Measurements from ENCODE around the gene PPFIBP2.

PPFIBP2 gene

DNA sequence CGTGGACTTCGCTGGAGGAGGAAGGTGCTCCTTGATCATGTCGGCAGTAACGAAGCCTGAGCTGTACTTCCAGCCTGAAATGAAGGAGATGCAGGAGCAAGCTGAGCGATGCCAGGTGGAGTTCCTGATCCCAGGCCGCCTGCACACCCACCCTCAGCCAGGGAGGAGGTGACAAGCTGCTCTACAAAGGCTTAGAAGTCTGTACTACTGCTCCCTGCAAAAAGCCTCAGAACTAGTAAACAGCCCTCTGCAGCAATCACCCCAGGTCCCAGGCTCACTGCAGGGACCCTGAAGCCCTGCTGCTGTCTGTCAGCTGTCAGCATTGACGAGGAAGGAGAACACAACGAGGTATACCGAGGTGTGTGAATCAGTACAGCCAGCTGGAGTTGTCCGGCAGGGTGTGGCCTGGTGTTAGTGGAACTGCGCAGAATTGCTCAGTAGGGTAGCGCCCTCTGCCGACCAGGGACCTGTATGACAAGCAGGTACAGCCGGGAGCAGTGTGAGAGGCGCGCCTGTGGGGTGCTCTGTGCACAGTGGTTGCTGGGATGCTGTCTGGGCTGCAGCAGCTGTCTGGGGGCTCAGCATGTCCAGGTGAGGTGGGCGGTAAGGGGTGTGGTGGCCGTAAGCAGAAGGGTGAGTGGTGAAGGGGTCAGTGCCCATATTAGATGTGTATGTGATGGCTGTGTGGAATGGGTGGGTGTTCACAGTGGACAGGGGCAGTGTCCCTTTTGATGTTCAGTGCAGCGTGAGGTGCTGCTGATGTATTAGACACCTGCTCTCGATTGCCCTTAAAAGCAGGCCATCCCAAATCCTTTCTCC is 151.9 kb downstream of the PPFIBP2 start:
- no peak for DNase-seq (ENCODE audit: low read depth, low spot score)

- no peak for DNase-seq (ENCODE audit: low read depth, low spot score)
These were observed 152.6 kb downstream of the PPFIBP2 start for GRCh38 chr11:7666292-7666866.

DNA sequence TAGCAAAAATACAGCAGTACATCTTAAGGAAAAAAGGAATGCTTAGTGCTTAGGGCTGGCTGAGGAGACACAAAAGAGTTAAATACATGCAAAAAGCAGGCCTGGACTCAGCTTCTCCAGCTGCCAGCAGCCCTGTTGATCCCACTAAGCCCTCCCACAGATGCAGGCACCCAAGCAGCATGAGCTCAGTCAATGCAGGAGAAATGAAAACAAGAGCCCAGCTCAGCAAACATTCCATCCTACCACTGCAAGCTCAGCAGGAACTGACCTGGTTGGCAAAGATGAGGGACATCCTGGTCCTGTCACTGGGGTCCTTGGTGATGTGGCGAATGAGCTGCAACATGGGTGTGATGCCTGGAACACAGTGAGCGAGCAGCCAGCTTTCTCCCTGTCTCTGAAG is 153.7 kb downstream of the PPFIBP2 start:
- DNase-seq (ENCODE audit: low read depth, low spot score): no peak

DNA sequence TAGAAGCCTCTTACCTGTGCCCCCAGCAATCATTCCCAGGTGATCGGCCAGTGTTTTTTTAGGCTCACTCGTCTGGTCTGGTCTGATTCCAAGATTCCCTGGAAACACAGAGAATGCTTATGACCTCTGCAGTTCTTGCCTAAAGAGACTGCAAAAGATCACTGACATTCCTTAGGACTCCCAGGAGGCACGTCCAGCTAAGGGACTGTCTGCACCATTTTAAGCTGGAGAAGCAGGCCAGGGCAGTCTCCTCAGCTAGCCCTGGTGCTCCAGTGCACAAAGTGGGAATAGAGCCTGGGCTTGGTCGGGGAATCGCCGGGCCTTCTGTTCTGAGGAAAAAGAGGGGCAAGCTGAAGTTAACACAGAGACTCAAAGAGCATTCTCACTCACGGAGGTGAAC is 154.7 kb downstream of the PPFIBP2 start:
- no peak for DNase-seq (ENCODE audit: low read depth, low spot score)

DNA sequence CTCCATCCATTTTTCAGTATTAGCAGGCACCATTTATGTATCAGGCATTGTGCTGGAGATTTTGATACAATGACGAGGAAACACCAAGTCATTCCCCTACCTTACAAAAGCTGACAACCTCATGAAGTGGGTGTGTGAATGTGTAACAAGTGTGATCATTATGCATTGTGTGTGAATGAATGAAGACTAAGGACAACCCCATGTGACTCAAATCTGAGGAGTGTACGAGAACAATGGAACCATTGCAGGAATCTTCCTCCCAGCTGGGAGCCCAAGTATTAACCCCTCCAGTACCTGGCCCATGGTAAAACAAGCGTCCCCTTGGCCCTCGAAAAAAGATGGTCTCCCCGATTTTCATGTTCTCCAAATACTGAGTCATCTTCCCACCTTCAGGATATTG is 155.1 kb downstream of the PPFIBP2 start:
- no peak for DNase-seq (ENCODE audit: low read depth, low spot score)

DNA sequence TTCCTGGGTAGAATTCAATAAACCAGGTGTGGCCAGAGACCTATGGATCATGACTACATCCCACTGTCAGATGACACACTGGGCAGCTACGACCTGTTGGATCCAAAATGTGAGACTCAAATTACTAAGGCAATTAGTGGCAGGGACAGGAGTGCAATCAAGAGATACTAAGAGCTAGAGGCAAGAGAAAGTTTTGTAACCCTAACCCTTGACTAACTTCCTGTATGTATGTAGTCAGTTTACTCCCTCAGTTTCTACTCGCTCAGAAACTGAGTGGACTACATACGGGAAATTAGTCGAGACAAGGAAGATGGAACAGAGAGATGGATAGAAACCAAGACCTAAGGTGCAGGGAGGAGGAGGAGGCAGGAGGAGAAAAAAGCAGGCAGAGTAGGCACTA is 156.8 kb downstream of the PPFIBP2 start:
- no peak for DNase-seq (ENCODE audit: low read depth, low spot score)

GRCh38 chr11:7671347-7672215 is 157.8 kb downstream of the PPFIBP2 start:
- no peak for DNase-seq (ENCODE audit: low read depth, low spot score)

DNA sequence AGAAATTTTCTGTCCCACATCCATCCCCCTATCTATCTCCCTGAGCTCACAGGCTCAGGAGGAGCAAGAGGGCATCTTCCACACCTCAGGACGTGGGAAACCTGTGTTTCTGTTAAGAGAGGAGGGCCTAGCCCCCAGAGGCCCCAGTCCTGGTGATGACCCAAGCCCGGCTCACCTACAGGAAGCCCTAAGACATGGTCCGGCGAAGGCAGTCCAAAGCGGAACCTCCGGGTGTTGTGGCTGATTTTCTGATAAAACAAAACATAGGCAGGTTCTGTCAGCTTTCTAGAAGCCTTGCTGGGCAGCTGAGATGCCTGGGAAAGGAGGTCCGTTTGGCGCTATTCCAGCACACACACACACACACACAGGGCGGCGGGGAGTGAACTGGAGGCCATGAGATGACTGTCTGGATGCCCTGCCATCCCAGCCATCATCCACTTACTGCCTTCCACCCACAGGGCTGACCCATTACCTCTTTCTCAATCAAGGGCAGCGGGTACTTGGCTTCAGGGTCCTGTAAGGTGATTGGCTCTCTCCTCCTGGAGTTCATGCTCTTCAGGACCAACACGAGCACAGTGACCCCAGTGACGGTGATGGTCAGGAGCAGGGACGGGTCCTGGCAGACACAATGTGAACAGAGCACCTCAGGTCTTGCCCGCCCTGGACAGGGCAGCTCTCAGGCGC is 158.6 kb downstream of the PPFIBP2 start:
- DNase-seq (ENCODE audit: low read depth, low spot score): no peak

- DNase-seq (ENCODE audit: low read depth, low spot score): no peak
These were observed 159.3 kb downstream of the PPFIBP2 start, which contains the start of gene CYB5R2 for GRCh38 chr11:7672960-7673723. CYB5R2 (minus strand) TSS chr11:7673500; CDS start chr11:7672825, 675 bp downstream.

DNA sequence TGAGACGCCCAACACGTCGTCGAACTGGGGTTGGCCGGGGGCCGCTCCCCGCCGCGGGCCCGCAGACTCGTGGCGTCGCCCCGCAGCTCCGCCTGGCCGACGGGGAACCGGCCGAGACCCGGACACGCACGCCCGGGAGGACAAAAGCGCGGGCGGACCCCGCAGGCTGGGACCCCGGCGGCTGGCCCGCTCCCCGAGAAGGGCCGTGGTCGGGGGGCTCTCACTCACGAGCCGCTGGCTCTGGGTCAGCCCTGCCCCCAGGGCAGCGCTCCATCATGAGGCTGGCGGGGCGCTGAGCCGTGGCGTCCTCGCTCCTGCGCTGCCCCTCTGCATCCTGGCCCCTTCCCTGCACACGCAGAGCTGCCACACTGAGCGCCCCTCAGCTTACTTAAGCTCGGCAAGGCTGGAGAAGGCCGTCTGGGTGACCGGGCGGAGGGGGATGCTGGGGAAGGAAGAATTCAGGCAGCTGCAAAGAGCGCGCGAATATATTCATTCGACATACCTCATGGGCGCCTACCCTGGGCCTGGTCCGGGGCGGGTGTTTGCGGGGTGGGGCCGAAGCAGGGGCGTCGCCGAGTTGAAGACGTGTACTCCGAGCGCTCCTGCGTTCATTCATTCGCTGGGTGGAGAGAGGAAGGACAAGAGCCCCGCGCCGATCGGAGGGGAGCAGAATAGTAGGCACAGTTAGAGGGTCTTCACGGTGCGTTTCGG is 160.1 kb downstream of the PPFIBP2 start:
- DNase-seq (ENCODE audit: low read depth, low spot score): no peak

DNA sequence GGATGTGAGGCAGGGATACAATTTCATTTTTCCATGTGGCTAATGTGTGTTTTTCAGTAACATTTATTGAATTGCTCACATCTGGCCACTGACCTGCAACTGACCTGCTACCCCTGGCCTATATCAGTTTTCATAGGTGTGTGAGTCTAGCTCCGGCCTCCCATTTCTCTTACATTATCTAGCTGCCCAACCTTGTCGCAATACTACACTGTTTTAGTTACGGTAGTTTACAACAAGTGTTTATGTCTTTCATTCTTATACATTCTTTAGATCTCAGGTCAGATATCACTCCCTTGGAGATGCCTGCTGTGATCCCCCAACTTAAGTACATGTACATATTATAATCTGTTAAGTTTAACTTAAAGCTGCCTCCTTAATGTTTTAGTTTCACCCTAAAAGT is 161.8 kb downstream of the PPFIBP2 start:
- no peak for DNase-seq (ENCODE audit: low read depth, low spot score)

DNA sequence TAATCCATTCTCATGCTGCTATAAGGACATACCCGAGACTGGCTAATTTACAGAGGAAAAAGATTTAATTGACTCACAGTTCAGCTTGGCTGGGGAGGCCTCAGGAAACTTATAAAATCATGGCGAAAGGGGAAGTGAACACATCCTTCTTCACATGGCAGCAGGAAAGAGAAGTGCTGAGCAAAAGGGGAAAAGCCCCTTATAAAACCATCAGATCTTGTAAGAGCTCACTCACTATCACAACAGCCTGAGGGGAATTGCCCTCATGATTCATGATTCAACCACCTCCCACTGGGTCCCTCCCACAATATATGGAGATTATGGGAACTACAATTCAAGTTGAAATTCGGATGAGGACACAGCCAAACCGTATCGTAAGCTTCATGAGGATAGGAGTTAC is 163.3 kb downstream of the PPFIBP2 start:
- DNase-seq (ENCODE audit: low read depth, low spot score): no peak

- no peak for DNase-seq (ENCODE audit: low read depth, low spot score)
These were observed 164.0 kb downstream of the PPFIBP2 start for GRCh38 chr11:7677796-7678201.

DNA sequence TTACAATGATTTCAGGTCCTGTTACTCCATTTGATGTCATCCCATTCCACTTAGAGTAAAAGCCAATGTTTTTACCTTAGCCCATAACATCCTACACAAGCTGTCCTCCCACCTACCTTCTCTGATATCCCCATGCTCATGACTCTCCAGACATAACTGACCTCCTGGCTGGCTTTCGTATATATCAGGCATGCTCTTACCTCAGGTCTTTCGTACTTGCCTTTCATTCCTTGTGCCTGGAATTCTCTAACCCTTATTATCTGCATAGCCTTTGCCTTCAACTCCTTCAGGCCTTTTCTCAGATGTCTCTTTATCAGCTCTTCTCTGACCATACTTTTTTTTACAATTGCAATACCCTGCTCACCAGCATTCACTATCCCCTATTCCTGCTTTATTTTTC is 169.8 kb downstream of the PPFIBP2 start:
- DNase-seq (ENCODE audit: low read depth, low spot score): no peak

- no peak for DNase-seq (ENCODE audit: low read depth, low spot score)
These were observed 173.0 kb downstream of the PPFIBP2 start for GRCh38 chr11:7686761-7687160.

DNA sequence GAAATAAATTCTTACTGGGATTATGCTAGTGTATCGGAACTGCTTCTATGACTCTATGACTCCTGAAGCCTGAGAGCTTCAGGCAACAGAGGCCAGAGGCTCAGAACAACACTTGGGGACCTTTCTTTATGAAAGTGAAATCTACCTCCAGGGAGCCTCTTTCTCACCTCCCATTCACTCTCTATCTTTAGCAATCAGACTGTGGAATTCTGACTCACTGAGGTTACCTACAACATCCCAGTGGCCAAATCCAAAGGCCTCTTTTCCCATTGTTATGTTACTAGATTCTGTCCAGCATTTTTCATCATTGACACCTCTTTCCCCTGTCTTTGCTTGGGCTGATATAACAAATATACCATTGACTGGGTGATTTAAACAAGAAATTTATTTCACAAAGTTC is 173.6 kb downstream of the PPFIBP2 start:
- no peak for DNase-seq (ENCODE audit: low read depth, low spot score)

DNA sequence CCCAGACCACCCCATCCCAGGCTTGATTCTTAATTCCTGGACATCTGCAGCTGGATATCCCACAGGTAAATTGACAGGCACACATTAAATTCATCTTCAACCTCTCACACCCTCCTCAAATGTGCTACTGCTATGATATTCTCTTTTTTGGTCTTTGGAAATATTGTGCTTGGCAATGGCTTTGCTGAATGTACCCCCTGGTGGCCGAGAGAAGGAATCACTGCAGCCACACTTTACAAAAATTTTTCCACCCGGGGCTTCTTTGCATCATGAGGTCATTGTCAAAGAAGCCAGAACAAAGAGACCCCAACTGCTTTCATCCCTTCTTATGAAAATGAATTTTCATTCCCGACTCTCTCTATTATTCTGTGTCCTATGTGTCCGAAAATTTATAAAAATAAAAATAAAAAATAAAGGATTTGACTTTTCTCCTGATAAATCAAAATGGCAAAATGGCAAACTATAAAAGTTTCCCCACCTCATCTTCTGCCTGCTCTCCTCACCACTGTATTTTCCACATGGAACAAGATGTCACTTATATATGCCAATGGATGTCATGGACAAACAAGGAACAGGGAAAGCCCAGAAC is 174.5 kb downstream of the PPFIBP2 start:
- no peak for DNase-seq (ENCODE audit: low read depth, low spot score)

DNA sequence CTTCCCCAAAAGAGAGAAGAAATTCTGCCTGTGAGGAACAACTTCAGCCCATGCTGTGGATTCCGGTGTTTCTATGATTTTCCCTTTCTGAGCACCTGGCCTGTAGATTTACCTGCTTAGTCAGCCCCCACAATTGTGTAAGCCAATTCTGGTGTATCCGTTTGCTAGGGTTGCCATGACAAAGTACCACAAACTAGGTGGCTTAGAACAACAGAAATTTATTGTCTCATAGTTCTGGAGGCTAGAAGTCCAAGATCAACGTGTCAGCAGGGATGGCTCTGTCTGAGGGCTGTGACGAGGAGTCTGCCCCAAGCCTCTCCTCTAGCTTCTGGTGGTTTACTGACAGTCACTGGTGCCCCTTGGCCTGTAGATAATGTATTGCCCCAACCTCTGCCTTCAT is 175.4 kb downstream of the PPFIBP2 start:
- DNase-seq (ENCODE audit: low read depth, low spot score): no peak

GRCh38 chr11:7690648-7691047 is 176.8 kb downstream of the PPFIBP2 start:
- no peak for DNase-seq (ENCODE audit: low read depth, low spot score)

GRCh38 chr11:7691759-7692350 is 178.1 kb downstream of the PPFIBP2 start:
- no peak for DNase-seq (ENCODE audit: low read depth, low spot score)

Measured in smooth muscle cell of the brain vasculature (primary cell).